AG04449 (cell line): ENCODE measurements around the gene MFSD12.

ENCODE experiments used
- CTCF ChIA-PET: fragments of 350-600 bp; formaldehyde crosslinking; extraction: SDS; loops from one replicate; lab custom pipeline; 2021; ENCODE audit warnings: antibody characterized with exemption; lab: Yijun Ruan, JAX
- POLR2A ChIA-PET: fragments of 400-600, 350-600 bp; formaldehyde crosslinking; extraction: SDS; loops from one replicate; lab custom pipeline; 2020; ENCODE audit warnings: antibody characterized with exemption, inconsistent platforms; lab: Yijun Ruan, JAX
- DNase-seq: peaks from one replicate; pipeline ENCODE4 v3.0.0-alpha.2; 2010; ENCODE audit warnings: low read depth, low spot score
- H3K4me3 ChIP-seq: 2 replicates; pipeline ENCODE4 v1.5.1; 2011; ENCODE audit warnings: low read depth, mild to moderate bottlenecking, control low read depth, low read length
- CTCF ChIP-seq: IDR thresholded peaks from one replicate; pipeline ENCODE4 v1.5.1; 2011; ENCODE audit warnings: mild to moderate bottlenecking, moderate library complexity, low read length, control low read depth, inconsistent platforms; ENCODE audit not compliant: insufficient read depth; ENCODE audit errors: missing control alignments

The MFSD12 gene

GRCh38 chr19:3577723-3578344, 20.4 kb upstream of the MFSD12 start:
- ChIA-PET CTCF (interaction anchor here (1.9 to 2.0 kb wide), 2 partner anchors 21 to 563 kb away, joined by 4 to 5 read pairs; partner anchors contain the start of gene MFSD12), POLR2A (no interaction called here)
- DNase-seq, result no peak
- no peak overlapping the region for H3K4me3 ChIP-seq
- TF ChIP-seq CTCF, result no peak

- TF ChIP-seq CTCF, result no peak
- DNase-seq, result no peak
- peak overlapping the region; percentile 25; the same call in 1 of the 2 replicates for H3K4me3 ChIP-seq
- POLR2A ChIA-PET, result no interaction called here
- CTCF ChIA-PET, result interaction anchor here (0.6 to 2.0 kb wide), 2 partner anchors 47 to 564 kb away, joined by 3 to 4 read pairs; no protein-coding TSS in a partner anchor
Measured at GRCh38 chr19:3576696-3577443, 19.5 kb upstream of the MFSD12 start.

GRCh38 chr19:3575949-3576673, 18.7 kb upstream of the MFSD12 start:
- H3K4me3 ChIP-seq, result peak overlapping the region; percentile 25; the same call in 1 of the 2 replicates
- POLR2A ChIA-PET, result no interaction called here
- DNase-seq, result no peak
- CTCF ChIA-PET, result interaction anchor here (2.0 to 2.5 kb wide), 2 partner anchors 31 to 564 kb away, joined by 4 to 12 read pairs; no protein-coding TSS in a partner anchor
- TF ChIP-seq CTCF, result no peak

GRCh38 chr19:3575260-3575741, 17.9 kb upstream of the MFSD12 start:
- CTCF ChIA-PET, result interaction anchor here (2.5 kb wide), 1 partner anchor 30 kb away, joined by 12 read pairs; no protein-coding TSS in a partner anchor

GRCh38 chr19:3573858-3574637, 16.7 kb upstream of the MFSD12 start:
- ChIA-PET CTCF (interaction anchor here (0.6 to 2.5 kb wide), 2 partner anchors 29 to 496 kb away, joined by 3 to 12 read pairs; no protein-coding TSS in a partner anchor), POLR2A (no interaction called here)
- no peak for TF ChIP-seq CTCF
- peak; percentile 51 for DNase-seq
- peak overlapping the region; percentile 82 for H3K4me3 ChIP-seq

More at GRCh38 chr19:3575260-3575741, 17.9 kb upstream of the MFSD12 start:
- H3K4me3 ChIP-seq, result no peak overlapping the region
- no peak for DNase-seq
- POLR2A ChIA-PET, result no interaction called here
- peak; percentile 20 for TF ChIP-seq CTCF
